Right renal pelvis (tissue), 4 donors: Measurements from ENCODE around the gene HOXC10. TPM values are rescaled to one million over a fixed set of nuclear protein-coding genes. Genes with fewer than 3 reads are reported as not detected.

Experiments used
- DNase-seq, 4 donors: peaks; one replicate each; pipeline ENCODE4 v3.0.0-alpha.2; 2013; ENCODE audit warnings: low read depth in 4 of 4, low spot score in 3 of 4, missing footprints in 1 of 4
- polyA plus RNA-seq, 4 donors: library from polyadenylated mRNA; unstranded; fragments of 120-200 nt; gene quantifications; one replicate each; pipeline ENCODE4 v1.2.1, GENCODE V29; 2013; ENCODE audit not compliant: insufficient read length in 4 of 4

HOXC10 gene
- polyA plus RNA-seq, 4 donors: 59.2 to 69.0 (median 63.7) TPM

- DNase-seq: no peak
These were observed 21.3 kb upstream of the HOXC10 start for GRCh38 chr12:53963434-53964314.

DNA sequence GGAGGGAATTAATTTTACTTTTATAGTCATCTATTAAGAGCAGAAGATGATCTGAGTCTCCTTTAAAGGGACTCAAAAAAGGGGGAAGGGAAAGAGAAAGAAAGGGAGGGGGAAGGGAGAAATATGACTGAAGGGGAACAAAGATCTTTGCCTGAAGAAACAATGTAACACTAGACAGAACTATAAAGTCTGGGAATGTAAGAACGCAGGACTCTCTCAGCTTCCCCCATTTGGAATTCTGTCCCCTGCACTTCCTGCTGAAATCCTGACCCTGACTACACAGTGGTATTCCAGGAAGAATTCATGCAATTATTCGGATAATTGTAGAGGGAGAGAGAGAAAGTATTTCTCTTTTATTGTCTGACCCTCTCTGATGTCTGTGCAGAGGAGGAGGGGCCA lies 20.6 kb upstream of the HOXC10 start:
- no peak for DNase-seq

DNA sequence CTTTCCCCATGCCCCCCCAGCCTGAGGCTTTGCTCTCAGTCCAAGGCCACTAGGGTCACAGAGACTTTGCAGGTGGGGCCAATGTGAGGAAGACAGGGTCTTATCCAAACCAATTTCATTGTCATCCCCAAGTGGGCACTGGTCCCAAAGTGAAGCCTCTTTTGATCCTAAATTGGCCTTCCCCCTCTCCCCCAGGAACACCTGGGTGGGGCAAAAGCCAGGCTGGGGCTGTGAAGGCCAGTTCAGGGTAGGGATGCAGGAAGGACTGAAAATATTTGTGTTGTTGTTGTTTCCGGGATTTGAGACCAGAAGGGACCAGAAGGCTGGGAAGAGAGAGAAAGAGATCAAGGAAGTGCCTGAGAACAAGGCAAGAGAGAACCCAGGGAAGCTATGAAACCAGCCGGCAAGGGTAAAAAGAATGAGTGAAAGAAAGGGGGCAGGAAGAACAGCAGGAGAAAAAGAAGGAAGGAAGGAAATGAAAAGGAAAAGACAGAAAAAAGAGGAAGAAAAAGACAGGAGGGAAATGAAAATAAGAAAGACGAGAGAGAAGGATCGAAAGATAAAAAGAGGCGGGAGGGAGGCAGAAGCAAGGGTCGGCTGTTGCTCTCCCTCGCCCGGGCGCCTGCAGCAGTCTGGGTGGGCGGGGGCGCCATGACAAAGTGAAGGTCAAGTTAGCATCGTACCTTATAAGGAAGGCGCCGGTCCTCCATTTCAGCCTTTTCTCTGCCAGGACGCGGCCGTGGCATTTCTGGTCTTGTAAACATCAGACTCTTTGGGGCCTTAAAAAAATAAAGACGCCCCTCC lies 19.5 kb upstream of the HOXC10 start:
- DNase-seq: no peak

GRCh38 chr12:53966085-53966384 lies 18.9 kb upstream of the HOXC10 start:
- DNase-seq: no peak

DNA sequence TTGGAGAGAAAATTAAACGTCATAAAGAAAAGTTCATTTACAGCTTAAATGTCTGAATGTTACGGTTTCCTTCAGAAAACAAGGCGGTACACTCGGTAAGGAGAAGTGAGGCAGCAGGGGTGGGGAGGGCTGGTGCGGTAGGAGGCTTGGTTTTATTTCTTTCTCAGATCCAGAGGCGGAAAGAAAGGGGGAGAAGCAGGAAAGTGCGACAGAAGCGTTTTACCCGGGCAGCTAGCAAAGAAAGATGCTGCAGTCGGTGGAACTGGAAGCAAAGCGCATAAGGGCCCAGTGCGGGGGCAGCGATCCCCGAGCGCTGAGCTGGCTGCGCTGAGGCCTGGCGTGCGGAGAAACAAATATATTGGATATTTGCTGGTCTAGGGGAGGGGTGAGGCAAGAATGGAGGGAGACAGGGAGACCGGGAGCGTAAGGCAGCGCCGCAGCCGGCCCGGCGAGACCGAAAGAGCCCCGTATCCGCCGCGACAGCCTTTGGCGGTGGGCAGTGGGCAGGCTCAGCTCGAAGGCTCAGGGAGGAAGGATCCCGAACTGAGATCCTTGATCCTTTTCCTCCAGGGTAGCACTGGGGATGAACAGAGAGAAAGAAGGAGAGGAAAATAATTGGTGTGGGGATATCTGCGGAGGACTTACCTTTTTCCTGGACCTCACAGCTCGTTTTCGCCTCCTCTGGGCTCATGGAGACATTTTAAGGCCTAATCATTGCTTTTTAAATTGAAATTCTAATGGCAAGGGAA lies 18.4 kb upstream of the HOXC10 start:
- no peak for DNase-seq

DNA sequence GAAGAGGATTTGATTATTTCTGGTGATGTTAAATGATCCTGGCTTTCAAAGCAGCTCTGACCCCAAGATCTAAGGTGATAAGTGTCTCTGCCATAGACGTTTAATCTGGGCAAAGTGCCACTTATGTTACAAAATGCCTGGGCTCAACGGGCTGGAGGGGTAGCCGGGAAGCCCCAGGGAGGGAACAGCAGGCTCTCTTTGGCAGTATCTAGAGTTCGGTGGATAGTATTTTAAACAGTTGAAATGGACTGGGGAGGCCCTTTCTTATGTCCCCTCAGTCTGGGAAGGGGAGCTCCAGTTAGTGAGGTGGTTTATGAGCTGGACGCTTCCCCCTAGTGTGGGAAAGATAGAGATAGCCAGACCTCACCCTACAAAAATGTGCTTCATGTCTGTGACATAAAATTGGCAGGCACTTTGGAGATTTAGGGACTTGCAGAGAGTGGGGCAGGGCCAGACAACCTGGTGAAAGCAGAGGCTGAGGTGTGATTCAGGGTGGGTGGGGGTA lies 17.5 kb upstream of the HOXC10 start:
- DNase-seq: no peak

DNA sequence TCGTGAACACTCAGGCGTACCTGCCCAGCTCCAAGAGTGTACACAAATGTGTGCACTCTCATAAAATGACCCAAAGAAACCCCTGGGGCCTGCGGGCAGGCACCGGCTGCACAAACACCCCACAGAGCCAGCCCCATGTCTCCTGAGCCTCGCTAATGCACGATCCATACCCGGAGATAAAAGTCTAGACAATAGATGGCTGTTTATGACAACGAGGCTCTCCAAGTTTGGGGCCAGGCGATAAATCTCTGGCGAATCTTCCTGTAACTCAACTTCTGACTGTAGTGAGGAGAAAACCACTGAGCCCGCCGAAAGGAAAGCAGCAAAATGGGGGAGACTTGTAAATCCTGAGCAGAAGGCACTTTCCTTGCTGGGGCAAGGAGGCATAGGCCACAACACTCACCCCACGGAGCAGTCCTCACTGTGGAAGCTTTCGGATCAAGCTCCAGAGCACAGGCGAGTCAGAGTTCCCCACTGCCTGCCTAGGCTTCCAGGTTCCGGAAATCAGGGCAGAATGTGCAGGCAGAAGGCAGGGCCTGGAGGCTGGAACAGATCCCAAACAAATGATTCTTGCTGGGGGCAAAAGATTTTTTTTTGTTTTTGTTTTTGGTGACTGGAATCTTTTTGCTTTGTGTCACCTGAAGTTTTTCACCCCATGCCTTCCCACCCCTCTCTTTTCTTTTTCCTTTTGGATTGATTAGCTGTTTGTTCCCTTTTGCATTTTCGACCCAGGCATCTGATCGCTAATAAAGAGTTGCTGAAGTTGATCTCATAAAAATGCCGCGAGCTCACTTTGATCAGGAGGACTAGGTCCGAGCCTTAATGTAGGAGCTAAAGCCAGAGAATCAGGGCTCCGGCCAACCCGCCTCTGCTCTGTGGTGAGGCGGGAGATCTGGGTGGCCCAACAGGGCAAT lies 16.5 kb upstream of the HOXC10 start:
- no peak for DNase-seq

DNA sequence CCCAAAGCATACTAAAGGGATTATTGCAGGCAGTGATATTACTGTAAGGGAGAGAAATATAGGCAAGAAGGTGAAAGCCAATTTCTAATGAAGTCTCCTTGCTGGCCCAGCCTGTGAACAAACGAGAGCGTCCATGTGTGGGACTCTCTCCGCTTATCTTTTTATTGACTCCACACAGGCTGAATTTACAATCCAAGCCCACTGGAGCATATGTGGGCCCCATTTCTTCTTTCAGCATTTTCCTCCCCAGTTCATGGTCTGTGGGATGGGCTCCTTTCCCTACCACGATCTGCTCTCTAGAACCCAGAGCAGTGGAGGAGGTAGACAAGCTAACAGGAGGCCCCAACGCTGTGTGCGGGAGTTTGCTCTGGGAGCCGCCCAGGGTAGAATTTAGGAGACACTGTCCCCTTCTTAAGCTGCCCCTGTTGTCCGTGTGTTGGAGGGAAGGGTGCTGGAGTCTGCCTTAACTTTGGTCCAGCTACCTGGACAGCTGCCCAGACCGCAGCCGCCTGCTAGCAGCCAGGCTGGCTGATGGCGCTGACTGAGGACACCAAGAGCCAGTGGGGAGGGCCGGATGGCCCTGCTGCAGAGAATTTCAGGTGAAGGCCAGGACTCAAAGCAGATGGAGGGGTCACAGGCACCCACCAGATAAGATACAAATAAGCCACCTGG lies 15.2 kb upstream of the HOXC10 start:
- DNase-seq: no peak

GRCh38 chr12:53970451-53970850 lies 14.5 kb upstream of the HOXC10 start:
- no peak for DNase-seq

DNA sequence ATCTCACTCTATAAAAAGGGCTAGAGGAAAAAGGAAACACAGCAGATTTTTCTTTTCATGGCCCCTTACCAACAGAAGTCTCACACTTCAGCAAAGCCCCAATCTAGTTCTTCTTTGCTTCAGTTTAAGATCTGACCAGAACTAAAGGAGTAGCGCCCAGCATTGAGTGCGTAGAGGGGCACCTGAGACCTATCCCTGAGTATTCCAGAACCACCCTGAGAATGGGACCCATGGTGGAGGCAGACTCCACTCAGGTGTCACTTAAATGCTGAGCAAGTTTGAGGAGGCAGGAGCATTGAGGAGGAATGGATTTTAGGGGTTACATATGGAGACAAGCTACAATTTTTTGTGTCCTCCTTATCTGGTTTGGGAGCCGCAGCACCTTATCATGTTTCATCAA lies 13.8 kb upstream of the HOXC10 start:
- DNase-seq: no peak

DNA sequence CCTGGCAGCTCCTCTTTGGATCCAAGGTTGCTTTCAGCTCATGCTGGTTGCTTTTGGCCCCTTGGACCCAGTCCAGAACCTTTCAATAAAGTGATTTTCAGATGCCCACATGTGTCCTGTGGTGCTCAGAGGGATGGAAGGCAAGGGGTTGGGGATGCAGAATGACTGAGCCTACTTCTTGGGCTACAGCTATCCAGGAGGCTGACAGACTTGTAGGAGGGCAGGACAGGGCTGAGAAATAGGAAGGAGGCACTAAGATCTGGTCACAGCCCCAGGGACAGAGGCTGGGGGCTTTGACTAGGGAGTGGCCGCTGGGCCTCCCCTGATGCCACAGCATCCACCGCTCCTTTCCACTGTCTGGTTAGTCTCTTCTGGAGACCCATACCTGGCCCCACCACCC lies 13.3 kb upstream of the HOXC10 start:
- DNase-seq: no peak

DNA sequence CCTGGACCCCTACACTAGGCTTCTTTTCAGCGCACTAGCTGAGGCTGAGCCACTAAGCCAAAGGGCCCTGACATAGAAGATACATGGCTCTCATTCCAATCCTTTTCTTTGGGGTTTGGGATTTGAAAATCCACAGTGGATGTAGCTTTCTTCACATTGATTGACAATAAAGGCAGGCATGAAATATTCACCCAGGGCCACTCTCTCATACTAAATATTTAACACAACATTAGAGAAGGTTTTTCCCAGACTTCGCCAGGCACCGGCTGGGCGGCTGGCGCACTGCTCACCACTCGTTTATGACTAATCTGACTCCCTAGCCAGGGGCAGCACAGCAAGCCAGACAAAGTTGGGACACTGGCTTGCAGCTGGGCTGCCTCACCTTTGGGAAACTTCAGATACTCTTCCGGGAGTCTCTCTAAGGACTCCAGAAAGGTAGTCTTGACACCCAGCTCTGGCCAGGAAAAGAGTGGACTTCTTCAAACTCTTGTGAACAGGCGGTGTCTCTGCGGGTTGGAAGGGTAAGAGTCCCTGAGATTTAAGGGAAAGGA lies 12.7 kb upstream of the HOXC10 start:
- DNase-seq: no peak

DNA sequence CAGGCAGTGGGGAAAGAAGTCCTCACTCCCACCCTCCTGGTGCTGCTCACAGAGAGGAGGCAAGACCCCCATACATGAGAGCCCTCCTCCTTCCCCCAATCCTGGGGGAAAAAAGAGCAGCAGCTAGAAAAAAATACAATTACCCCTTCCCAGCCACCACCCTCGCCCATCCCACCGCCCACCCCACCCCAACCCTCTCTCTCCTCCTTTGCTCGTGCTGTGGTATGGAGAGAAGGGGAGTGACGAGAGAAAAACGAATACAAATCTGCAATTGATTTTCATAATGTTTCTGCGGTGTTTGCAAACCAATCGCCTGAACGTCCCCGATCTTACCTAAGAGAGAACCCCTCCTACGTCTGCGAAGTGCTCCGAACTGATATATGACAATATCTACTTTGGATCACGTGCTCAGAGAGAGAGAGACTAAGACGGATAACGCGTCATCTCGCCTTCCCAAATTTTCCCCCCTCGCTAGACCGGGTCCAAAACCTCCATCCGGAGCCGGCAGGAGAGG lies 12.2 kb upstream of the HOXC10 start, which contains the start of gene HOXC11:
Gene HOXC11, plus strand, starts transcription at position 405 of the 514 bp plus-strand sequence. CDS start 116 bp downstream, outside the sequence.
- no peak for DNase-seq

GRCh38 chr12:53973236-53974042 lies 11.5 kb upstream of the HOXC10 start:
- no peak for DNase-seq

GRCh38 chr12:53974084-53975063 lies 10.6 kb upstream of the HOXC10 start, which contains the start of gene HOTAIR:
Gene HOTAIR, minus strand, starts transcription at chr12:53974954.
- no peak for DNase-seq

- no peak for DNase-seq
These were observed 9.9 kb upstream of the HOXC10 start for GRCh38 chr12:53975064-53975471.
